ENCODE results near the gene RHCG. TPM values are rescaled to one million over a fixed set of nuclear protein-coding genes. Genes with fewer than 3 reads are reported as not detected.

Gene RHCG
- total RNA-seq = under 0.01 TPM in 1 of 2 replicates, not detected in the other

DNA sequence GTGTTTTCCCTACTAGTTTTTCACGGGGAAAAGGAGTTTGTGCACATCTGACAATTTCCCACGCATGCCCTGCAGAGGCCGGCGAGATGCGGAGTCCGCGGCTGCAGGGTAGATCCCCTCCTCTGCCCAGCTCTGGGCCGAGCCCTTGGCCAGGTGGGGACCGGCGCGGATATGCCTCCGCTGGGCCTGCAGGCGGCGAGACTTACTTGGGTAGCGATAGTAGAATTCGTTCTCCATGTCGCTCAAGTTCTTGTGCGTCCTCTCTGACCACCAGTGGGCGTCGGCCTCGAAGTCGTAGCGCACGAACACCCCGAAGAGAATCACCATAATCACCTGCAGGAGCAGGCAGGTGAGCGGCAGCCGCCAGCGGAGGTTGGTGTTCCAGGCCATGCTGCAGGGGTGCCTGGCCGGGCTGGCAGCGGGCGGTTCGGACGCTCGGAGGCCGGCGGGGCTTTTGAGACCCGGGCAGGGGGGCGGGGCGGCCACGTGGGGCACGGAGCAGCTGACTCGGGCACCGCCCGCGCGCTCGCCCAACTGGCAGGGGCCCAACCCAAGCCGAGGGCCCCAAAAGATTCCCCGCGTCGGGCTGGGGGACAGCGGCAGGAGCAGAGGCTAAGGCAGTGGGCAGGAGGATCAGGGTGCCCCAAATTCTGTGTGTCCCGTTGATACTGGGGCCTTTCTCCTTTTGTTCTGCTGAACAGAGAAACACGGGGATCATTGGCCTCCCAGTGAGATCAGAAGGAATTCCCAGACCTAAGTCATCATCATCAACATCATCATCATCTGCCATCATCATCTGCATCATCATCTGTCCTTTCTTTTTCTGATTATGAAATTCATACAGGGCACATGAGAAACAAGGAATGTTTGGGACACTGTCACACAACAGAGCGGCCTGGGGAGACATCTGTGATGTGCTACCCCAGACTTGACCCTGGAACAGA, at the start of gene RHCG:
Gene RHCG, minus strand, starts transcription at position 429 of the 944 bp plus-strand sequence. Its CDS starts 39 bp downstream, at position 390.

Other genes starting within 250 kb of the RHCG start
- gene POLG, start 161.8 kb downstream of the RHCG start, total RNA-seq = 64.4 and 65.2 TPM in 2 replicates
- gene TICRR, start 78.9 kb upstream of the RHCG start, total RNA-seq = 4.5 and 6.3 TPM in 2 replicates
- 7.9 and 15.6 TPM in 2 replicates for gene KIF7, start 158.9 kb upstream of the RHCG start, total RNA-seq
- 0.13 and 0.72 TPM in 2 replicates for gene PLIN1, start 182.8 kb upstream of the RHCG start, total RNA-seq
- gene PEX11A, start 194.2 kb upstream of the RHCG start, total RNA-seq = 2.1 and 14.9 TPM in 2 replicates
- under 0.01 and 0.16 TPM in 2 replicates for gene WDR93, start 194.2 kb upstream of the RHCG start, total RNA-seq

Data from epithelial cell of alveolus of lung (primary cell).